H9 (cell line): ENCODE results near the gene FANCC. TPM values are rescaled to one million over a fixed set of nuclear protein-coding genes. Genes with fewer than 3 reads are reported as not detected.
A peak's percentile ranks its signal among the peaks of the same experiment; 100 is the strongest.

Experiments used
- DNase-seq: peaks from one replicate; pipeline ENCODE4 v3.0.0-alpha.2; 2017
- H2AFZ ChIP-seq: one replicate; pipeline ENCODE4 v1.6.1; 2013; ENCODE audit warnings: mild to moderate bottlenecking, low read length, control low read depth, moderate library complexity
- H2AK5ac ChIP-seq: 2 replicates; pipeline ENCODE4 v1.6.1; 2013; ENCODE audit warnings: low read length, control low read depth, mixed read lengths; ENCODE audit not compliant: insufficient read length
- H2BK120ac ChIP-seq: one replicate; pipeline ENCODE4 v1.6.1; 2013; ENCODE audit warnings: low read depth, mild to moderate bottlenecking, low read length, control low read depth, inconsistent platforms; ENCODE audit not compliant: poor library complexity, severe bottlenecking
- H2BK12ac ChIP-seq: 2 replicates; pipeline ENCODE4 v1.6.1; 2013; ENCODE audit warnings: low read length, control low read depth, mixed read lengths, low read depth; ENCODE audit not compliant: insufficient read length
- H2BK15ac ChIP-seq: 2 replicates; pipeline ENCODE4 v1.6.1; 2013; ENCODE audit warnings: low read depth, low read length, control low read depth
- H2BK20ac ChIP-seq: one replicate; pipeline ENCODE4 v1.6.1; 2013; ENCODE audit warnings: low read depth, mild to moderate bottlenecking, low read length, control low read depth, inconsistent platforms; ENCODE audit not compliant: poor library complexity, severe bottlenecking
- H2BK5ac ChIP-seq: 2 replicates; pipeline ENCODE4 v1.6.1; 2013; ENCODE audit warnings: low read length, control low read depth, mixed read lengths; ENCODE audit not compliant: insufficient read length
- H3K14ac ChIP-seq: 2 replicates; pipeline ENCODE4 v1.6.1; 2013; ENCODE audit warnings: low read length, control low read depth; ENCODE audit not compliant: insufficient read depth
- H3K18ac ChIP-seq: 2 replicates; pipeline ENCODE4 v1.6.1; 2013; ENCODE audit warnings: low read depth, mild to moderate bottlenecking, mixed read lengths, low read length, control low read depth; ENCODE audit not compliant: insufficient read length
- H3K23ac ChIP-seq: 2 replicates; pipeline ENCODE4 v1.6.1; 2013; ENCODE audit warnings: low read length, control low read depth, mixed read lengths, low read depth; ENCODE audit not compliant: insufficient read length
- H3K23me2 ChIP-seq: 2 replicates; pipeline ENCODE4 v1.6.1; 2013; ENCODE audit warnings: low read depth, mild to moderate bottlenecking, mixed read lengths, low read length, control low read depth; ENCODE audit not compliant: insufficient read length, poor library complexity, severe bottlenecking
- H3K27ac ChIP-seq: 2 replicates; pipeline ENCODE4 v1.5.1; 2013; ENCODE audit warnings: low read length, control low read depth, mixed read lengths, low read depth; ENCODE audit not compliant: insufficient read length
- H3K27me3 ChIP-seq: 2 replicates; pipeline ENCODE4 v1.6.1; 2013; ENCODE audit warnings: low read length, control low read depth, inconsistent platforms; ENCODE audit not compliant: insufficient read depth
- H3K4ac ChIP-seq: 2 replicates; pipeline ENCODE4 v1.6.1; 2013; ENCODE audit warnings: low read depth, mild to moderate bottlenecking, control low read depth, inconsistent platforms, low read length, moderate library complexity
- H3K4me1 ChIP-seq: 2 replicates; pipeline ENCODE4 v1.6.1; 2013; ENCODE audit warnings: low read length, control low read depth, inconsistent platforms; ENCODE audit not compliant: insufficient read depth
- H3K4me2 ChIP-seq: 2 replicates; pipeline ENCODE4 v1.6.1; 2013; ENCODE audit warnings: low read length, control low read depth, mixed read lengths; ENCODE audit not compliant: insufficient read length, insufficient read depth
- H3K56ac ChIP-seq: 2 replicates; pipeline ENCODE4 v1.6.1; 2013; ENCODE audit warnings: low read depth, mild to moderate bottlenecking, mixed read lengths, low read length, control low read depth; ENCODE audit not compliant: insufficient read length
- H3K79me1 ChIP-seq: 2 replicates; pipeline ENCODE4 v1.6.1; 2013; ENCODE audit warnings: low read depth, mild to moderate bottlenecking, moderate library complexity, low read length, control low read depth, inconsistent platforms; ENCODE audit not compliant: insufficient read depth, poor library complexity, severe bottlenecking
- H3K79me2 ChIP-seq: 2 replicates; pipeline ENCODE4 v1.6.1; 2013; ENCODE audit warnings: low read length, control low read depth, inconsistent platforms; ENCODE audit not compliant: insufficient read depth
- H3K9ac ChIP-seq: 2 replicates; pipeline ENCODE4 v1.6.1; 2013; ENCODE audit warnings: low read length, control low read depth, mixed read lengths; ENCODE audit not compliant: insufficient read length; ENCODE audit errors: extremely low read depth
- H3K9me3 ChIP-seq: one replicate; pipeline ENCODE4 v1.6.1; 2013; ENCODE audit warnings: low read depth, low read length, inconsistent platforms; ENCODE audit not compliant: control insufficient read depth
- H3T11ph ChIP-seq: one replicate; pipeline ENCODE4 v1.6.1; 2013; ENCODE audit warnings: mild to moderate bottlenecking, low read length, control low read depth, inconsistent platforms
- H4K20me1 ChIP-seq: one replicate; pipeline ENCODE4 v1.6.1; 2013; ENCODE audit not compliant: control insufficient read depth, insufficient read length, insufficient read depth
- H4K5ac ChIP-seq: 2 replicates; pipeline ENCODE4 v1.6.1; 2013; ENCODE audit warnings: low read depth, mild to moderate bottlenecking, mixed read lengths, low read length, control low read depth; ENCODE audit not compliant: insufficient read length
- H4K8ac ChIP-seq: replicated peaks from 2 replicates; pipeline ENCODE4 v1.6.1; 2013; ENCODE audit warnings: low read length, control low read depth, mixed read lengths, low read depth; ENCODE audit not compliant: insufficient read length
- H4K91ac ChIP-seq: 2 replicates; pipeline ENCODE4 v1.6.1; 2013; ENCODE audit warnings: low read depth, mild to moderate bottlenecking, moderate library complexity, mixed read lengths, low read length, control low read depth; ENCODE audit not compliant: insufficient read length
- H3K27ac Mint-ChIP-seq, 3 experiments: 2 replicates in 2 of 3; 3 replicates in 1 of 3; pipeline ENCODE4 v1.8.0; 2020 to 2021; ENCODE audit warnings: mixed read lengths in 3 of 3, mild to moderate bottlenecking in 1 of 3, moderate library complexity in 1 of 3
- H3K27me3 Mint-ChIP-seq: 2 replicates; pipeline ENCODE4 v1.8.0; 2021; ENCODE audit warnings: low read depth, mild to moderate bottlenecking, moderate library complexity, mixed read lengths
- H3K36me3 Mint-ChIP-seq, 3 experiments: 2 replicates in 2 of 3; 3 replicates in 1 of 3; pipeline ENCODE4 v1.8.0; 2020 to 2021; ENCODE audit warnings: low read depth in 3 of 3, mixed read lengths in 3 of 3; ENCODE audit not compliant: insufficient read depth in 1 of 3
- H3K4me1 Mint-ChIP-seq, 2 experiments: 2 replicates each; pipeline ENCODE4 v1.8.0; 2020; ENCODE audit warnings: mixed read lengths in 2 of 2
- H3K4me3 Mint-ChIP-seq, 2 experiments: 2 replicates in 1 of 2; 3 replicates in 1 of 2; pipeline ENCODE4 v1.8.0; 2020 to 2021; ENCODE audit warnings: mild to moderate bottlenecking in 2 of 2, mixed read lengths in 2 of 2, moderate library complexity in 1 of 2
- H3K9me3 Mint-ChIP-seq, 2 experiments: 2 replicates in 1 of 2; 3 replicates in 1 of 2; pipeline ENCODE4 v1.8.0; 2020; ENCODE audit warnings: mild to moderate bottlenecking in 2 of 2, mixed read lengths in 2 of 2, moderate library complexity in 1 of 2
- CTCF ChIP-seq: fragments of 200-600 bp; sonication (generic); conservative IDR thresholded peaks from 3 replicates; pipeline ENCODE4 v1.8.0; 2021; ENCODE audit warnings: antibody characterized with exemption, mild to moderate bottlenecking
- WGBS: extraction: QIAGEN DNeasy Blood & Tissue Kit; methylation state at CpG from one replicate; pipeline ENCODE4 v1.1.7; 2013; ENCODE audit warnings: missing lambda C conversion rate, low lambda C conversion rate, mixed read lengths; ENCODE audit not compliant: insufficient read length; ENCODE audit errors: extremely low coverage; 5-methylcytosine and 5-hydroxymethylcytosine counted together
- total RNA-seq: library from RNA; stranded (reverse); gene quantifications from 2 replicates; pipeline ENCODE4 v1.2.1, GENCODE V29; 2021

FANCC gene
- total RNA-seq, 1 experiment from 2014 or later: 14.6 TPM

GRCh38 chr9:95078511-95078910 is 239.0 kb downstream of the FANCC start:
- no peak overlapping the region for H3K27ac ChIP-seq
- no peak overlapping the region for H3K18ac ChIP-seq
- H3K23me2 ChIP-seq: no peaks in the 10 kb centered on the region
- H3K27me3 ChIP-seq: no peaks in the 10 kb centered on the region
- no peaks in the 10 kb centered on the region for H3K27me3 Mint-ChIP-seq
- no peak overlapping the region for H3K9ac ChIP-seq
- no peak for TF ChIP-seq CTCF
- peaks cover 2% of the 10 kb centered on the region; the same call in 1 of the 2 replicates for H3K79me2 ChIP-seq
- H3K56ac ChIP-seq: no peak overlapping the region
- no peak overlapping the region for H3K4ac ChIP-seq
- no peak overlapping the region for H2BK12ac ChIP-seq
- no peaks in the 10 kb centered on the region for H4K20me1 ChIP-seq
- H3K23ac ChIP-seq: no peak overlapping the region
- H3K4me3 Mint-ChIP-seq: no peak overlapping the region
- no peaks in the 10 kb centered on the region for H3K4me1 ChIP-seq
- no peak overlapping the region for H4K91ac ChIP-seq
- H3K79me1 ChIP-seq: no peaks in the 10 kb centered on the region
- H3K27ac Mint-ChIP-seq: no peak overlapping the region
- H3K4me1 Mint-ChIP-seq: peaks cover 39% of the 10 kb centered on the region in 2 experiments
- no peak overlapping the region for H2BK5ac ChIP-seq
- H3K36me3 Mint-ChIP-seq: peaks cover 0 to 7% (median 2%) of the 10 kb centered on the region in 3 experiments; a peak in 4 of 7 replicates
- no peaks in the 10 kb centered on the region for H3K9me3 Mint-ChIP-seq
- H4K5ac ChIP-seq: no peak overlapping the region
- peak overlapping the region; percentile 26; the same call in 1 of the 2 replicates for H3K14ac ChIP-seq
- DNase-seq: no peak
- H3T11ph ChIP-seq: no peak overlapping the region
- no CpG with 5 or more reads among the region's 12 CpGs for WGBS
- no peak overlapping the region for H2BK15ac ChIP-seq
- no peak overlapping the region for H2AK5ac ChIP-seq
- no peak overlapping the region for H2BK120ac ChIP-seq
- H3K9me3 ChIP-seq: no peaks in the 10 kb centered on the region
- no peak overlapping the region for H2BK20ac ChIP-seq
- no peak overlapping the region for H2AFZ ChIP-seq
- no peak overlapping the region for H4K8ac ChIP-seq
- no peak overlapping the region for H3K4me2 ChIP-seq
